HuH-7 (cell line): ENCODE measurements around the gene EPHA4.
"Not testable (repeated sequence)": the region's sequence is repeated elsewhere in the genome, so short reads cannot be mapped to it uniquely, and the experiment has no call there.

Experiments
- DNase-seq: peaks from one replicate; pipeline ENCODE4 v3.0.0; 2011; ENCODE audit warnings: low spot score

The EPHA4 gene

GRCh38 chr2:221539246-221539645 is 32.9 kb downstream of the EPHA4 start:
- no peak for DNase-seq

GRCh38 chr2:221535824-221536223 is 36.3 kb downstream of the EPHA4 start:
- no peak for DNase-seq

GRCh38 chr2:221533299-221533698 is 38.8 kb downstream of the EPHA4 start:
- no peak for DNase-seq

GRCh38 chr2:221532641-221533040 is 39.5 kb downstream of the EPHA4 start:
- DNase-seq = no peak

- no peak for DNase-seq
These were observed 41.5 kb downstream of the EPHA4 start for GRCh38 chr2:221530653-221531037.

GRCh38 chr2:221529943-221530652 is 42.0 kb downstream of the EPHA4 start:
- no peak for DNase-seq

- no peak for DNase-seq
These were observed 42.7 kb downstream of the EPHA4 start for GRCh38 chr2:221529177-221529942.

GRCh38 chr2:221527776-221528309 is 44.3 kb downstream of the EPHA4 start:
- no peak for DNase-seq

- DNase-seq = no peak
These were observed 47.9 kb downstream of the EPHA4 start for GRCh38 chr2:221524158-221524557.

GRCh38 chr2:221521233-221521845 is 50.8 kb downstream of the EPHA4 start:
- DNase-seq = no peak

- DNase-seq = no peak
These were observed 53.0 kb downstream of the EPHA4 start for GRCh38 chr2:221518935-221519625.

GRCh38 chr2:221518201-221518934 is 53.7 kb downstream of the EPHA4 start:
- no peak for DNase-seq

GRCh38 chr2:221517696-221518151 is 54.4 kb downstream of the EPHA4 start:
- DNase-seq = no peak

GRCh38 chr2:221517146-221517695 is 54.9 kb downstream of the EPHA4 start:
- DNase-seq = no peak

- DNase-seq = no peak
These were observed 56.2 kb downstream of the EPHA4 start for GRCh38 chr2:221515864-221516263.

GRCh38 chr2:221514305-221515040 is 57.6 kb downstream of the EPHA4 start:
- no peak for DNase-seq

- DNase-seq = no peak
These were observed 58.9 kb downstream of the EPHA4 start for GRCh38 chr2:221513232-221513631.

GRCh38 chr2:221511325-221511724 is 60.8 kb downstream of the EPHA4 start:
- not testable (repeated sequence) for DNase-seq

GRCh38 chr2:221506469-221506868 is 65.6 kb downstream of the EPHA4 start:
- no peak for DNase-seq

GRCh38 chr2:221505605-221506004 is 66.5 kb downstream of the EPHA4 start:
- no peak for DNase-seq
